Neural crest cell (in vitro differentiated cells): ENCODE data around the gene ARMC8. TPM values are rescaled to one million over a fixed set of nuclear protein-coding genes. Genes with fewer than 3 reads are reported as not detected.

Experiments used
- DNase-seq: peaks from one replicate; pipeline ENCODE4 v3.0.0; 2021; ENCODE audit warnings: low read depth, mixed read lengths, low spot score
- H3K27ac Mint-ChIP-seq: one replicate; pipeline ENCODE4 v1.8.0; 2021; ENCODE audit warnings: mild to moderate bottlenecking, mixed read lengths; ENCODE audit not compliant: unreplicated experiment
- H3K27me3 Mint-ChIP-seq: 2 replicates; pipeline ENCODE4 v1.8.0; 2021; ENCODE audit warnings: low read depth, mild to moderate bottlenecking, mixed read lengths
- H3K36me3 Mint-ChIP-seq: 2 replicates; pipeline ENCODE4 v1.8.0; 2021; ENCODE audit warnings: low read depth, mild to moderate bottlenecking, mixed read lengths
- H3K4me1 Mint-ChIP-seq: 2 replicates; pipeline ENCODE4 v1.8.0; 2021; ENCODE audit warnings: mixed read lengths
- H3K4me3 Mint-ChIP-seq: one replicate; pipeline ENCODE4 v1.8.0; 2021; ENCODE audit warnings: mild to moderate bottlenecking, mixed read lengths
- H3K9me3 Mint-ChIP-seq: 2 replicates; pipeline ENCODE4 v1.8.0; 2021; ENCODE audit warnings: mixed read lengths
- total RNA-seq: library from RNA; stranded (reverse); gene quantifications from 2 replicates; pipeline ENCODE4 v1.2.1, GENCODE V29; 2021
- TF ChIP-seq, protein P1 (sequence below): fragments of 200-600 bp; sonication (generic); conservative IDR thresholded peaks from 2 replicates; pipeline ENCODE4 v1.5.0; 2021; ENCODE audit warnings: antibody characterized with exemption, mild to moderate bottlenecking

ARMC8 gene
- total RNA-seq, 1 donor from 2014 or later: 40.0 TPM

DNA sequence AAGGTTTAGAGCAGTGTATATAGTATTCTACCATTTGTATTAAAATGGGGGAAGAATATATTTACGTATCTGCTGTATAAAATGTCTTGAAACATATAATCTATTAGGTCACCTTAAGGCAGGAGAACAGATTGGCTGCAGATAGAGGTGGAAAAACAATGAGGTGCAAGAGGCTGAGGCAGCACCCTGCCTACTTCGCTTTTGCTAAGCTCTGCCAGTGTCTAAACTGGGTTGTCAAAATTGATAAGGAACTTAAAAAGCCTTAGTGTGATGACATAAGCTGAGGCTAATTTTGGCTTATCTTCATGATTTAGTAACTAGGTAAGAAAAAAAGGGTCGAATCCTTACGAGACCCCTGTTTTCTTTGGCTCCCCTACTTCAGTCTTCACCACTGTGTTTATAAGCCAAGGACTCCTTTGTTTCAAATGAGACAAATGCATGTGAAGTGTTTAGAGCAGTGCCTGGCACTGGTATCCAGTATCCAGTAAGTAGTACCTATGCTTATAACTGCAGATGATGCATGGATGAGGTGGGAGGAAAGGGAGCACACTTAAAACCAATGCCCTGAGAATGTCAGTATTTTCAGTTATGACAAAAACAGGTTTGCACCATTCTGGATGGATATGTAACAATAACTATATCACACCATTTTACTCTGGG is 45.7 kb downstream of the ARMC8 start:
- TF ChIP-seq, protein P1, sequence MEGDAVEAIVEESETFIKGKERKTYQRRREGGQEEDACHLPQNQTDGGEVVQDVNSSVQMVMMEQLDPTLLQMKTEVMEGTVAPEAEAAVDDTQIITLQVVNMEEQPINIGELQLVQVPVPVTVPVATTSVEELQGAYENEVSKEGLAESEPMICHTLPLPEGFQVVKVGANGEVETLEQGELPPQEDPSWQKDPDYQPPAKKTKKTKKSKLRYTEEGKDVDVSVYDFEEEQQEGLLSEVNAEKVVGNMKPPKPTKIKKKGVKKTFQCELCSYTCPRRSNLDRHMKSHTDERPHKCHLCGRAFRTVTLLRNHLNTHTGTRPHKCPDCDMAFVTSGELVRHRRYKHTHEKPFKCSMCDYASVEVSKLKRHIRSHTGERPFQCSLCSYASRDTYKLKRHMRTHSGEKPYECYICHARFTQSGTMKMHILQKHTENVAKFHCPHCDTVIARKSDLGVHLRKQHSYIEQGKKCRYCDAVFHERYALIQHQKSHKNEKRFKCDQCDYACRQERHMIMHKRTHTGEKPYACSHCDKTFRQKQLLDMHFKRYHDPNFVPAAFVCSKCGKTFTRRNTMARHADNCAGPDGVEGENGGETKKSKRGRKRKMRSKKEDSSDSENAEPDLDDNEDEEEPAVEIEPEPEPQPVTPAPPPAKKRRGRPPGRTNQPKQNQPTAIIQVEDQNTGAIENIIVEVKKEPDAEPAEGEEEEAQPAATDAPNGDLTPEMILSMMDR: no peak
- Mint-ChIP-seq H3K9me3 (no peaks in the 10 kb centered on the region), H3K4me1 (no peaks in the 10 kb centered on the region), H3K36me3 (peaks cover 4% of the 10 kb centered on the region), H3K27ac (no peak overlapping the region), H3K27me3 (no peaks in the 10 kb centered on the region), H3K4me3 (no peak overlapping the region)
- no peak for DNase-seq

DNA sequence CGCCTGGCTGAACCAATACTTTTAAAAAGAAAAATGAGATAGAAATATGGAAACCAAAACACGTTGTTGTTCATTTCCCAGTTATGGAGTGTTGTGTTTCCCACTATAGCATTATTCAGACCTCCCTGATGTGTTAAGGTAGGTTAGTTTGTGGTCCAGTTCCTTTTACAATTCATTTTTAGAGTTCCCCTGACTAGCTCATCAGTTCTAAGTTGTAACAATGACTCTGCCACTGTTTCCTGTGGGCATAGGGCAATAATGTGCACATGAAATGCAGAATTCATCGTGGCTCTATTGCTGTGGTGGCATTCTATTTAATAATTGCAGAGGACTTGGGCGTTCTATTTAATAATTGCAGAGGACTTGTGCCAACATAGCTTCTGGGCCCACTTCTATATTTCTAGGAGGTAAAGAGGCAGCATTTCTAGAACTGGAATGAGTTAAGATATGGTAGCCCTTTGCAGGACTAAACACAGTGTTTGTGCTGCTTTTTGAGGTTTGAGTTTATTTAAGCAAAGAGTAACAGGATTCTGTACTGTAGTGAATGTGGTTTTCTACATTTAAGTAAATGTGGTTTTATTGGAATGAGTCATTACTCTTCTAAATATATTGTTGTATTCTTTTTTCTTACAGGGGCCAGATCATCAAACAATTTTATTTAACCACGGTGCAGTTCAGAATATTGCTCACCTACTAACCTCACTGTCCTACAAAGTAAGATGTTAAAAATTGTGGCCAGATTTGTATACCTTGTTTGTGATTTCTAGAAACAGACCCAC is 47.5 kb downstream of the ARMC8 start:
- no peak for DNase-seq
- Mint-ChIP-seq H3K27me3 (no peaks in the 10 kb centered on the region), H3K36me3 (peaks cover 4% of the 10 kb centered on the region), H3K4me1 (no peaks in the 10 kb centered on the region), H3K27ac (no peak overlapping the region), H3K4me3 (no peak overlapping the region), H3K9me3 (no peaks in the 10 kb centered on the region)
- TF ChIP-seq, protein P1: no peak

DNA sequence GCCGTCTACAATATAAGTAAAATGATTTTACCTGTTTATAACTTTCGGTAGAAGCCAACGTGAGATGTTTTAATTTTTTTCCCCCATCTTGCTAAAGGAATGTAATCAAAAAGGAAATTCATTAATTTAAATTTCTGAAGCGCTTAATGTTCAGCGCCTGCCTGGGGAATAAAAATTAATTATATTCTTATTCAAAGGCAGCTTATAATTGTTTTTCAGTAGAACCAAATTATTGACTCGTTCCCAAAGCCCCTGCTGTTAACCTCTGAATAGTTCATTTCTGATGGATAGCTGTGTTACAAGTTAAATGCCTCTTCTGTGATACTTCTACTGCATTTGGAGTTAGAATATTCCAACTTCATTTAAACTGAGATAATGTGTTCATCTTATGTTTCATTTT is 51.6 kb downstream of the ARMC8 start:
- no peak for DNase-seq
- no peak overlapping the region for H3K4me3 Mint-ChIP-seq
- no peaks in the 10 kb centered on the region for H3K4me1 Mint-ChIP-seq
- no peak overlapping the region for H3K27ac Mint-ChIP-seq
- peaks cover 10% of the 10 kb centered on the region for H3K36me3 Mint-ChIP-seq
- H3K27me3 Mint-ChIP-seq: no peaks in the 10 kb centered on the region
- no peaks in the 10 kb centered on the region for H3K9me3 Mint-ChIP-seq
- TF ChIP-seq, protein P1: no peak

DNA sequence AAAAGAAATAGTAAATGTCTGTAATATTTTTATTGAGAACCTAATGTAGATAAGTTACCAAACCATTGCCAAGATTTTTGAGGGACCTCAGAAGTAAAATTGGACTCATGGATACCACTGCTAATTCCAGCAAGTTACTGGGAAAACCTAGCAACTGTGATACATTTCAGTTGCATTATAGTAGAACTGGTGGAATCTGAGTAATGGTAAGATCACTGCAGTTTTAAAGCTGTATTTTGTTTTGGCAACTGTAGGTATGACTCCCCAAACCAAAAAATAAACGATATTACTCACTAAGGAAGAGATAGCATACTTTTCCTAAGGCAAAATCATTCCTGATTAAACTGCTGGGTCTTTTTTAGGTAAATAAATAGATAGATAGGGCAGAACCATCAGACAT is 54.0 kb downstream of the ARMC8 start:
- TF ChIP-seq, protein P1: no peak
- no peak overlapping the region for H3K4me3 Mint-ChIP-seq
- DNase-seq: no peak
- H3K9me3 Mint-ChIP-seq: no peaks in the 10 kb centered on the region
- H3K27me3 Mint-ChIP-seq: no peaks in the 10 kb centered on the region
- no peaks in the 10 kb centered on the region for H3K4me1 Mint-ChIP-seq
- peaks cover 16% of the 10 kb centered on the region for H3K36me3 Mint-ChIP-seq
- H3K27ac Mint-ChIP-seq: no peak overlapping the region

DNA sequence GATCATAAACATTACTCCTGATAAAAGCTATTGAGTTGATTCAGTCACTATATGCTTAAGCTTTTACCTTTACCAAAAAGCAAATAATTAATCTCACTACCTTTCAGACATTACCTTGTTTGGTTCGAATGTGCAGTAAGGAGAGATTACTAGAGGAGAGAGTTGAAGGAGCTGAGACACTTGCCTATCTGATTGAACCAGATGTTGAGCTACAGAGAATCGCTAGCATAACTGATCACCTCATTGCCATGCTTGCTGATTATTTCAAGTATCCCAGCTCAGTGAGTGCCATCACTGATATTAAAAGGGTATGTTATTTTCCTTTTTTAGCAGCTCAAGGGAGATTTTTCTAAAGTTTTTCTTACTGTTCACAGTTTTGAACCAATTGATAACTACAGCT is 54.6 kb downstream of the ARMC8 start:
- Mint-ChIP-seq H3K4me3 (no peak overlapping the region), H3K27ac (no peak overlapping the region), H3K27me3 (no peaks in the 10 kb centered on the region), H3K4me1 (no peaks in the 10 kb centered on the region), H3K9me3 (no peaks in the 10 kb centered on the region), H3K36me3 (peaks cover 18% of the 10 kb centered on the region)
- no peak for DNase-seq
- TF ChIP-seq, protein P1: no peak
